ENCODE measurements around the gene TLL2.

The TLL2 gene

DNA sequence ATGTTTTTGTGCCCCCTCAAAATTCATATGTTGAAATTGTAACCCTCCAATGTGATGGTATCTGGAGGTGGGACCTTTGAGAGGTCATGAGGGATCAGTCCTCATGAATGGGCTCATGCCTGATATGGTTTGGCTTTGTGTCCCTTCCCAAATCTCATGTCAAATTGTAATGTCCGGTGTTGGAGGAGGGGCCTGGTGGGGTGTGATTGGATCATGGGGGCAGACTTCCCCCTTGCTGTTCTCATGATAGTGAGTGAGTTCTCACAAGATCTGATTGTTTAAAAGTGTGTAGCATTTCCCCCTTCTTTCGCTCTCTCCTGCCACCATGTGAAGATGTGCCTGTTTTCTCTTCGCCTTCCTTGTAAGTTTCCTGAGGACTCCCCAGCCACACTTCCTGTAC, 53.4 kb downstream of the TLL2 start:
- no peak for DNase-seq

GRCh38 chr10:96457341-96457740, 56.4 kb downstream of the TLL2 start:
- DNase-seq, result no peak

- no peak for DNase-seq
Observed at GRCh38 chr10:96456296-96456840, 57.4 kb downstream of the TLL2 start.

GRCh38 chr10:96453856-96454583, 59.7 kb downstream of the TLL2 start:
- no peak for DNase-seq

- no peak for DNase-seq
Observed at GRCh38 chr10:96452494-96453153, 61.1 kb downstream of the TLL2 start.

- no peak for DNase-seq
Observed at GRCh38 chr10:96450529-96451207, 63.1 kb downstream of the TLL2 start.

DNA sequence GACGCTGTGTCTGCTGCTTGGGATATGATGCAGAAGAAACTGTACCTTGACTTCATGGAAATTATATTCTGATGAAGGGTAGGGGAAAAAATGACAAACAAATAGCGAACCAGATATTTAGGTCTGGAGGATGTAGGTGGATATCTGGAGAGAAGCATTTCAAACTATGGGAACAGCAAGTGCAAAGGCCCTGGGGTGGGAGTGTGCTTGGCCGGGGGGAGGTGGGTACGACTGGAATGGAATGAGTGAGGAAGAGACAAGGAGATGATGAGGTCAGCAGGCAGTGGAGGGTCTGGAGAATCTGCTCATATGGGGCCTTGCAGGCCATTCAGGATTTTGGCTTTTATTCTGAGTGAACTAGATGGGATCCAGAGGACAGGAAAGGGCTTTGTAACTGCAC, 65.2 kb downstream of the TLL2 start:
- DNase-seq, result no peak

GRCh38 chr10:96448021-96448457, 65.7 kb downstream of the TLL2 start:
- DNase-seq, result no peak

DNA sequence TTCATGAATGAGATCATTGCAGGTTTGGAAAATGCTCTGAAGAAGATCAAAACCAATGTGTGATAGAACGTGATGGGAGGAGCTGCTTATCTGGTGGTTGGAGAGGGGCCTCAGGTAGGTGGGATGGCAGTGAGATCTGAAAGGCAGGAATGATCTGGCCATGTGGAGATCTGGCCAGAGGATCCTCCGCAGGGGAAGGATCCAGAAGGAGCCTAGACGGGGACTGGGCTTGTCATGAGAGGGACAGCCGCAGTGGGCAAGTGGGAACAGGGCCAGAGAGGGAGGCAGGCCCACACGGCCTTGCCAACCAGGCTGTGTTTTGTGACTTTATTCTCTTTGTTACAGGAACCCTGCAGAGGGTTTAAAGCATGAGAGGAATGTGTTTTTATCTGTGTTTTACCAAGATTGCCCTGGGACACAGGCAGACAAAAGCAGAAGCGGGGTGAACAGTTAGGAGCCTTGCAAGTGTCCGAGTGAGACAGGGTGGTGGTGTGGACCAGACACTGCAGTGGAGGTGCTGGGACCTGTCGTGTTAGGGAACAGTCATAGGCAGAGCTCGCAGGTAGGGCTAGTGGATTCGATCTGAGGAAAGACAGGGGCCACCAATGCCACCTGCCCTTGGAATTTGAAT, 66.6 kb downstream of the TLL2 start:
- no peak for DNase-seq

- no peak for DNase-seq
Observed at GRCh38 chr10:96441987-96442643, 71.6 kb downstream of the TLL2 start.

- no peak for DNase-seq
Observed at GRCh38 chr10:96441322-96441885, 72.3 kb downstream of the TLL2 start.

DNA sequence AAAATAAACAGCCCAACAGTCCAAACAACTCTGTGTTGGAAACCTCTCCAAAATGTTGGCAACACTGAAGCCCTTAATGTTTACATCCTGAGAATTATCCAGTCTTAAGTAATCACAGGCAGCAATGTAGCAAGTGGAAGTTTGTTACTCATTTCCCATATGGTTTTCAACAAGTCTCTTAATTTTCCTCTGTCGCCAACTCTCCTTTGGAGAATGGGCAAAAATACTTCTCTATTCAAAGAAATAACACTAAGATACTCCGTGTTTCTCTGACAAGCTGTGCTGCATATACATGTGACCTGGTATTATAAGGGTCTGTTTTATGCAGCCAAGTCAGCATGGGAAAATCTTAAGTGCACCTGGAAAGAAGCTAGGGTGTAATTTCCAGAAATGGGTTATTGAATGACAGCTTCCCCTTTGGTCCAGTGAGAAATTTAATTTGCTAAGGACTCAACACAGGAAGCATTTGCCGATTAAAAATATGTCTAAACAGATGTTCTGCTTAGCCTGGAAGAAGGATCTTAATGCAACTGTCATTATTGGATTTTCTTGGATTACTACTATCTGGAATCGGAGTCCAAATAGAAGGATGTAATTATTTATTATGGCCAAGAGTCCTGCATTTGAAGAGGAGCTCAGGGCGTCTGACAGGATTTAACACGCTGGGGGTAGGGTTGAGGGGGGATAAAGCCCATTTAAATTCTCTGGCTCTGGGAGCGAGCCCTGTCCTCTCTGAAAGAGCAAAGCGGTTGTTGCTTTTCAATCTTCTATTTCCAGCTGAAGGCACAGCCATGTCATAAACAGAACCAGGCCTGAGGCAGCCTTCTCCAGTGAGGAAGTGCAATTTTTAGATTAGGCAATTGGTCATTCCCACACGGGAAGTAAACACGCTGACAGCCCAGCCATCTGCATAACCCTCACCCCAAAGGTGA, 73.1 kb downstream of the TLL2 start:
- DNase-seq, result no peak

GRCh38 chr10:96439725-96440124, 74.0 kb downstream of the TLL2 start:
- no peak for DNase-seq

GRCh38 chr10:96436035-96436434, 77.7 kb downstream of the TLL2 start:
- no peak for DNase-seq

GRCh38 chr10:96431211-96431970, 82.3 kb downstream of the TLL2 start:
- no peak for DNase-seq

- no peak for DNase-seq
Observed at GRCh38 chr10:96427291-96427690, 86.4 kb downstream of the TLL2 start.

DNA sequence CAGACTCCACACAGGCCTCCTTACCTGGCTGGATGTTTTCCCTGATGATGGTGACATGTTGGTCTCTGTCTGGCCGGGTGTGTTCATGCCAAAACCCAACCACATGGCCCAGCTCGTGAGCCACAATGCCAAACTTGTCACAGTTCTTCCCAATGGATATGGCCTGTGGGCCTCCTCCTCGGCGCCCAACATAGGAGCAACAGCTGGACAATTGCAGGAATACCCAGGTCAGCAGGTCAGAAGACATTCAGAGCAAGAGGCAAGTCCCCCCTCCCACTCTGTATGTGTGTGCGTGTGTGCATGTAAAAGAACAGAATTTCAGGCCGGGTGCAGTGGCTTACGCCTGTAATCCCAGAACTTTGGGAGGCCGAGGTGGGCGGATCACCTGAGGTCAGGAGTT, 91.2 kb downstream of the TLL2 start:
- no peak for DNase-seq

DNA sequence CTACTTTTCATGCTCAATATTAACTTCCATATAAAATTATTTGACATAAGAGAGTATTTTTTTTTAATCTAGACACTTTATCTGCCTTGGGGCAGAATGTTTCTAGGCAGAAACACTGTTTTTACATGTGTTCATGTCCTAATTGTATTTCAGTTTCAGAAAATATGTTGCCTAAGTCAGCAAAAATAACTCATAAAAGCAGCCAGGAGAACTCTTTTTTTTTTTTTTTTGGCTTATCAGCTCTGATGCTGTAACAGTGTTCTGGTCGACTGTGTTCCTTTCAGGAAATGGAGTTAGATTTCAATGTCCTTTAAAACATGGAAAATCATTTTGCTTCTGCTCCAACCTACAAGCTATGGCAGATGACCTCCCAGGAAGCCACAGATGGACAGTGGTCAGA, 91.7 kb downstream of the TLL2 start:
- no peak for DNase-seq

DNA sequence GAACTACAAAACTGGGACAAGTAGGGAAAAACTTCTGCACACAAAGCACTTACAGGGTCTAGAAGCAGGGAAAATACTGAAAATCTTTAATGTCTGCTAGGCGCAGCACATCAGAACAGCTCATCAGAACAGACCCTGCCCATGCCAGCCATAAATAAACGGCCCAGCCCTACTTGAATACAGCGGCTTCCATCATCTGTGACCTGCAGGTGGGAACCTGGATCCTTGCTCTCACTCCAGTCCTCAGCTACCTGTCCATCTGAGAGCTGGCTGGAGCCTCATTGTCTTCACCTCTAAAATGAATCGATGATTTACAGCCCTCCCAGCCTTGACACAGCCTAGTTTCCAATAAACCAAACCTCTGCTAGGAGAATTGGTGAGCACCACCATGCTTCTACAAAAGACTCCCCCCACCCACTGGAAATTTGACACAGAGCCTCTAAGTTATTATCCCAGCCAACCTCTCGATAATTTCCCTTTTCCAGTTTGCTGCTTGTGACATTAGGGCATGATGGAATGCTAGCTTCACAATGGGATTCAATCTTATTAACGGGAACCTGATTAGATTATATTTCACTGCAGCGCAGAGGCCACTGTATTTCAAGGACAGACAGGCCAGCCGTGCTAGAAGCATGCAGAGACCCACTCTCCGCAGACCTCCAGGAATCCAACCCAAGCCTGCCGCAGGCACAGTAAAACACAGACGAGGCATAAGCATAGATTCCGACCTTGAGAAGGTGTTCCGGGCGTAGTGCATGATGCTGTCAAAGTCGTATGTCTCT, 93.3 kb downstream of the TLL2 start:
- DNase-seq, result no peak

DNA sequence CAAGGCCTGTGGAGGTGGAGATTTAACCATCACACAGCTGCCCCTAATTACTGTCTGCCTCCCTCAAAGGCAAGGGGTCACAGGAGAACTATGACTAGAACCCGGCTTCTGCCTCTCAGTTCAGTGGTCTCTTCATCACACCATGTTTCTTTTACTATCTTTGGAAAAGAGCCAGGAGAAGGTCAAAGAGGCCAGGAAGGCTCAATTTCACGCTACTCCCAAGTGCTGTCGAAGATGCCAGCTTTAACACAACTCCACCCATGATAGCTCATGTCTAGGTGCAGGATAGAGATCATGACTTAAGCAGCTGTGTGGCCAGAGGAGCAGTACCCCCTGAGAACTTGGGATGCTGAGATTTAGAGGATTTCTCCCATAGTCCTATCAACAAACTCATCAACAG, 94.4 kb downstream of the TLL2 start:
- DNase-seq, result no peak

All from NCI-H1436 (cell line).